22Rv1 (cell line): ENCODE measurements around the gene FABP3.

Source experiments
- H3K27ac ChIP-seq: fragments of 450-650 bp; 2 replicates; pipeline ENCODE4 v1.5.1; 2017
- CTCF ChIP-seq: fragments of 450-650 bp; IDR thresholded peaks from 2 replicates; pipeline ENCODE4 v1.5.1; 2017; ENCODE audit warnings: mild to moderate bottlenecking
- ZFX ChIP-seq: fragments of 450-650 bp; IDR thresholded peaks from 2 replicates; pipeline ENCODE4 v1.6.1; 2017; ENCODE audit warnings: antibody characterized with exemption, borderline replicate concordance

The FABP3 gene

GRCh38 chr1:31361607-31362006 lies 11.3 kb downstream of the FABP3 start:
- TF ChIP-seq ZFX, result no peak
- no peak for TF ChIP-seq CTCF

GRCh38 chr1:31356427-31356826 lies 16.4 kb downstream of the FABP3 start:
- no peak for TF ChIP-seq ZFX
- H3K27ac ChIP-seq, result no peak overlapping the region

More at GRCh38 chr1:31361607-31362006, 11.3 kb downstream of the FABP3 start:
- no peak overlapping the region for H3K27ac ChIP-seq

- H3K27ac ChIP-seq, result no peak overlapping the region
- TF ChIP-seq ZFX, result no peak
- no peak for TF ChIP-seq CTCF
Observed at GRCh38 chr1:31354283-31354682, 18.6 kb downstream of the FABP3 start.

- TF ChIP-seq CTCF, result no peak
- no peak for TF ChIP-seq ZFX
- no peak overlapping the region for H3K27ac ChIP-seq
Observed at GRCh38 chr1:31348449-31348848, 24.4 kb downstream of the FABP3 start.

- H3K27ac ChIP-seq, result no peak overlapping the region
- TF ChIP-seq ZFX (no peak), CTCF (no peak)
Observed at GRCh38 chr1:31346785-31347184, 26.1 kb downstream of the FABP3 start.

- no peak overlapping the region for H3K27ac ChIP-seq
- TF ChIP-seq ZFX (no peak), CTCF (no peak)
Observed at GRCh38 chr1:31345635-31346034, 27.2 kb downstream of the FABP3 start.

- TF ChIP-seq ZFX (no peak), CTCF (no peak)
- H3K27ac ChIP-seq, result no peak overlapping the region
Observed at GRCh38 chr1:31344503-31344902, 28.4 kb downstream of the FABP3 start.
